ENCODE measurements around the gene SNRNP70.

GRCh38 chr19:49084206-49085019 lies 838 bp upstream of the SNRNP70 start:
- TF ChIP-seq CTCF (conservative IDR thresholded peaks at IDR 0.05 in 1 of 2, IDR thresholded peaks at IDR 0.05 in 1 of 2; ENCODE audit: low read depth in 1 of 2, low read length in 2 of 2): no peak
- no peak for TF ChIP-seq EZH2 (IDR thresholded peaks at IDR 0.05; ENCODE audit: low read length, missing control alignments)
